ENCODE data around the gene GRM1.
A peak's percentile ranks its signal among the peaks of the same experiment; 100 is the strongest.

Gene GRM1

GRCh38 chr6:146153040-146153758 lies 124.3 kb downstream of the GRM1 start:
- TF ChIP-seq HDGF (IDR thresholded peaks at IDR 0.05; ENCODE audit: borderline replicate concordance) (no peak), ELF4 (IDR thresholded peaks at IDR 0.05) (no peak), L3MBTL2 (conservative IDR thresholded peaks at IDR 0.05) (no peak), LEF1 (IDR thresholded peaks at IDR 0.05; ENCODE audit: borderline replicate concordance) (no peak), SUZ12 (IDR thresholded peaks at IDR 0.05) (no peak), PKNOX1 (IDR thresholded peaks at IDR 0.05) (no peak), ZNF384 (IDR thresholded peaks at IDR 0.05) (no peak), TARDBP (IDR thresholded peaks at IDR 0.05) (no peak)
- ChIA-PET POLR2A (no interaction called here), CTCF (no interaction called here)

DNA sequence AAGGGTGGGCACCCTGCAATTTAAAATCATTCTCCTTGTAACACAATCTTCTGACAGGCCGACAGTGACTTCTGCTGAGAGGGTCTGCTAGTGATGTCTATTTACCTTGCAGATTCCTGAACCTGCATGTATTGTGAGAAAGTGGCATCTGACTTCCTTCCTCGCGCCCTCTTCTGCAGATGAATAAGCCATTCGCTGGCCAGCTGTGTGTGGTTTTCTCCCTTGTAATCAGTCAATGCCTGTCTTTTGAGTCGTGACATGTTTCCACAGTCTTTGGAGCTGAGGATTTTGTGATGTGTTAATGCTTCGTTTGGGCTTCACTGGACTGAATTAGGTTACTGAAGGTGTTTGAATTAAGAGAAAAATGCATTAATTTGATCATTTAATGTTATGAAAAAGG lies 125.3 kb downstream of the GRM1 start:
- TF ChIP-seq FOXA1 (IDR thresholded peaks at IDR 0.05) (no peak), BHLHE40 (IDR thresholded peaks at IDR 0.05; ENCODE audit: borderline replicate concordance) (no peak), ZNF384 (IDR thresholded peaks at IDR 0.05) (no peak), ARNT (IDR thresholded peaks at IDR 0.05) (no peak), FOXK2 (IDR thresholded peaks at IDR 0.05) (no peak), SUZ12 (IDR thresholded peaks at IDR 0.05) (no peak), HDGF (IDR thresholded peaks at IDR 0.05; ENCODE audit: borderline replicate concordance) (no peak), LEF1 (IDR thresholded peaks at IDR 0.05; ENCODE audit: borderline replicate concordance) (no peak), L3MBTL2 (conservative IDR thresholded peaks at IDR 0.05) (no peak), NFRKB (IDR thresholded peaks at IDR 0.05) (no peak), FOXM1 (IDR thresholded peaks at IDR 0.05; ENCODE audit: borderline replicate concordance) (no peak), SP1 (IDR thresholded peaks at IDR 0.05) (no peak), ELF4 (IDR thresholded peaks at IDR 0.05) (no peak), CTBP1 (IDR thresholded peaks at IDR 0.05; ENCODE audit: borderline replicate concordance) (no peak), TARDBP (IDR thresholded peaks at IDR 0.05) (no peak), PKNOX1 (IDR thresholded peaks at IDR 0.05) (no peak)
- ChIA-PET POLR2A (no interaction called here), CTCF (no interaction called here)
- no peak for DNase-seq (ENCODE audit: extremely low spot score)

More at GRCh38 chr6:146153040-146153758, 124.3 kb downstream of the GRM1 start:
- DNase-seq (ENCODE audit: extremely low spot score), result no peak

GRCh38 chr6:146161664-146162063 lies 132.8 kb downstream of the GRM1 start:
- TF ChIP-seq BHLHE40 (IDR thresholded peaks at IDR 0.05; ENCODE audit: borderline replicate concordance) (no peak), FOXA1 (IDR thresholded peaks at IDR 0.05) (no peak)
- ChIA-PET CTCF (no interaction called here), POLR2A (no interaction called here)
- no peak for DNase-seq (ENCODE audit: extremely low spot score)

GRCh38 chr6:146169872-146170271 lies 141.0 kb downstream of the GRM1 start:
- POLR2A ChIA-PET, result no interaction called here
- TF ChIP-seq ARNT (IDR thresholded peaks at IDR 0.05) (no peak), FOXK2 (IDR thresholded peaks at IDR 0.05) (no peak), SP1 (IDR thresholded peaks at IDR 0.05) (no peak), ELF4 (IDR thresholded peaks at IDR 0.05) (no peak), ZNF384 (IDR thresholded peaks at IDR 0.05) (no peak), L3MBTL2 (conservative IDR thresholded peaks at IDR 0.05) (no peak), FOXA1 (IDR thresholded peaks at IDR 0.05) (no peak), LEF1 (IDR thresholded peaks at IDR 0.05; ENCODE audit: borderline replicate concordance) (no peak)
- CTCF ChIA-PET, result no interaction called here
- DNase-seq (ENCODE audit: extremely low spot score), result no peak

GRCh38 chr6:146177785-146178184 lies 148.9 kb downstream of the GRM1 start:
- POLR2A ChIA-PET, result no interaction called here
- no peak for TF ChIP-seq L3MBTL2 (conservative IDR thresholded peaks at IDR 0.05)
- TF ChIP-seq ZNF384 (IDR thresholded peaks at IDR 0.05), result no peak
- no peak for TF ChIP-seq LEF1 (IDR thresholded peaks at IDR 0.05; ENCODE audit: borderline replicate concordance)
- no peak for TF ChIP-seq NFRKB (IDR thresholded peaks at IDR 0.05)
- TF ChIP-seq FOXK2 (IDR thresholded peaks at IDR 0.05), result no peak
- TF ChIP-seq ELF4 (IDR thresholded peaks at IDR 0.05), result no peak
- TF ChIP-seq CTBP1 (IDR thresholded peaks at IDR 0.05; ENCODE audit: borderline replicate concordance), result no peak
- no peak for TF ChIP-seq FOXA1 (IDR thresholded peaks at IDR 0.05)
- CTCF ChIA-PET, result no interaction called here
- DNase-seq (ENCODE audit: extremely low spot score), result no peak

DNA sequence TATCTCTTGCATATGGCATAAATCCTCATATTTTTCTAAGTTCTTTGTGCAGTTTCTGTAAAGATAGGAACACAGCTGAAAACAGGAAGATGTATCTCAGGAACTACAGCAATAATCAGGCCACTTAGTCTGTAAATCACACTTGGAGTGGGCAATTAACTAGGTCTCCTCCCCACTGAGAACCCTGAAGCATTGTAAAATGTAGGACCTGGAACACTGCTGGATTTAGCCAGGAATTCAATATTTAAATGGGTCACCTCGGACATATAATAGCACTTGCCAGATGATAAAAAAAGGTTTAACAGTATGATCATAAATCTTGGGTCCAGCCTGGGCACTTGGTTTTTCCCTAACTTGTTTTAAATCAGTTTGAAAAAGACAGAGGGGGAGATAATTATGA lies 155.0 kb downstream of the GRM1 start:
- no peak for TF ChIP-seq FOXK2 (IDR thresholded peaks at IDR 0.05)
- TF ChIP-seq NFRKB (IDR thresholded peaks at IDR 0.05), result no peak
- TF ChIP-seq PKNOX1 (IDR thresholded peaks at IDR 0.05), result no peak
- no peak for TF ChIP-seq ARNT (IDR thresholded peaks at IDR 0.05)
- TF ChIP-seq HDGF (IDR thresholded peaks at IDR 0.05; ENCODE audit: borderline replicate concordance), result no peak
- TF ChIP-seq BHLHE40 (IDR thresholded peaks at IDR 0.05; ENCODE audit: borderline replicate concordance), result no peak
- TF ChIP-seq LEF1 (IDR thresholded peaks at IDR 0.05; ENCODE audit: borderline replicate concordance), result no peak
- no peak for TF ChIP-seq ELF4 (IDR thresholded peaks at IDR 0.05)
- TF ChIP-seq L3MBTL2 (conservative IDR thresholded peaks at IDR 0.05), result no peak
- TF ChIP-seq SUZ12 (IDR thresholded peaks at IDR 0.05), result no peak
- TF ChIP-seq ZNF384 (IDR thresholded peaks at IDR 0.05), result no peak
- DNase-seq (ENCODE audit: extremely low spot score), result peak; percentile 41
- POLR2A ChIA-PET, result no interaction called here
- CTCF ChIA-PET, result no interaction called here

GRCh38 chr6:146184701-146185100 lies 155.8 kb downstream of the GRM1 start:
- POLR2A ChIA-PET, result no interaction called here
- CTCF ChIA-PET, result interaction anchor here (0.9 kb wide), 1 partner anchor 9 kb away, joined by 3 read pairs; no protein-coding TSS in a partner anchor
- TF ChIP-seq SUZ12 (IDR thresholded peaks at IDR 0.05) (no peak), ELF4 (IDR thresholded peaks at IDR 0.05) (no peak), FOXK2 (IDR thresholded peaks at IDR 0.05) (no peak), ZNF384 (IDR thresholded peaks at IDR 0.05) (no peak), CTBP1 (IDR thresholded peaks at IDR 0.05; ENCODE audit: borderline replicate concordance) (no peak), LEF1 (IDR thresholded peaks at IDR 0.05; ENCODE audit: borderline replicate concordance) (no peak), TARDBP (IDR thresholded peaks at IDR 0.05) (no peak), HDGF (IDR thresholded peaks at IDR 0.05; ENCODE audit: borderline replicate concordance) (no peak), ARNT (IDR thresholded peaks at IDR 0.05) (no peak), FOXA1 (IDR thresholded peaks at IDR 0.05) (no peak), FOXM1 (IDR thresholded peaks at IDR 0.05; ENCODE audit: borderline replicate concordance) (no peak), PKNOX1 (IDR thresholded peaks at IDR 0.05) (no peak)
- DNase-seq (ENCODE audit: extremely low spot score), result no peak
